GM12878 (cell line): ENCODE measurements around the gene RAB8A. TPM values are rescaled to one million over a fixed set of nuclear protein-coding genes. Genes with fewer than 3 reads are reported as not detected.
A peak's percentile ranks its signal among the peaks of the same experiment; 100 is the strongest.

ENCODE experiments used
- ATAC-seq: fragments of 200-7000 bp; cut with Tn5 transposase; 3 replicates; pipeline ENCODE4 v1.9.1; 2020; ENCODE audit warnings: mild to moderate bottlenecking, moderate library complexity
- BruUV-seq: library from RNA; stranded (reverse); fragments of 400-500 nt; replicated peaks from 2 replicates; lab custom pipeline; 2021; lab: Mats Ljungman, UMichigan
- CTCF ChIA-PET: fragments of 300-600 bp; sonication (Branson Sonifier 250); formaldehyde crosslinking; extraction: SDS; loops from one replicate; lab custom pipeline; 2021; ENCODE audit warnings: inconsistent platforms; lab: Yijun Ruan, JAX
- POLR2A ChIA-PET: fragments of 350-600 bp; formaldehyde crosslinking; extraction: SDS; loops from one replicate; lab custom pipeline; 2021; ENCODE audit warnings: inconsistent platforms; lab: Charles Lee
- RAD21 ChIA-PET: fragments of 300-600 bp; sonication (Branson Sonifier 250); formaldehyde crosslinking; loops from one replicate; lab custom pipeline; 2023; ENCODE audit warnings: antibody characterized with exemption; ENCODE audit not compliant: unreplicated experiment; lab: Charles Lee
- SMC1A ChIA-PET: fragments of 300-600 bp; sonication (Branson Sonifier 250); formaldehyde crosslinking; loops from one replicate; lab custom pipeline; 2023; ENCODE audit not compliant: unreplicated experiment, uncharacterized antibody; lab: Charles Lee
- DNase-seq: peaks from one replicate; pipeline ENCODE4 v3.0.0-alpha.2; 2011; ENCODE audit warnings: low read depth, low spot score
- FAIRE-seq: peaks from 3 replicates; lab custom pipeline; 2011; peaks lifted over from hg19 to GRCh38; lab: Jason Lieb, UNC
- H2AFZ ChIP-seq: 2 replicates; pipeline ENCODE4 v1.6.0; 2011; ENCODE audit warnings: low read depth, low read length, control low read depth; ENCODE audit not compliant: control insufficient read depth
- H3K27ac ChIP-seq: 2 replicates; pipeline ENCODE4 v1.5.1; 2011; ENCODE audit warnings: control low read depth; ENCODE audit not compliant: control insufficient read depth, insufficient read depth
- H3K27me3 ChIP-seq, 2 experiments: replicated peaks in 1 of 2; 2 replicates each; pipeline versions ENCODE4 v1.6.0 to v1.6.1; 2011; ENCODE audit warnings: low read length in 1 of 2; ENCODE audit not compliant: control insufficient read depth in 2 of 2, insufficient read depth in 2 of 2
- H3K36me3 ChIP-seq, 2 experiments: 2 replicates each; pipeline ENCODE4 v1.5.1; 2011; ENCODE audit warnings: low read length in 1 of 2; ENCODE audit not compliant: control insufficient read depth in 2 of 2, insufficient read depth in 2 of 2
- H3K4me1 ChIP-seq: 2 replicates; pipeline ENCODE4 v1.6.1; 2011; ENCODE audit warnings: mild to moderate bottlenecking, low read length, moderate library complexity, mixed read lengths; ENCODE audit not compliant: control insufficient read depth, insufficient read depth
- H3K4me2 ChIP-seq: 2 replicates; pipeline ENCODE4 v1.6.0; 2011; ENCODE audit warnings: control low read depth; ENCODE audit not compliant: control insufficient read depth, insufficient read depth
- H3K4me3 ChIP-seq: fragments of 200-600 bp; sonication (generic); 2 replicates; pipeline ENCODE4 v1.5.1; 2016
- H3K79me2 ChIP-seq: 2 replicates; pipeline ENCODE4 v1.6.0; 2011; ENCODE audit warnings: low read length; ENCODE audit not compliant: control insufficient read depth, insufficient read depth
- H3K9ac ChIP-seq: 2 replicates; pipeline ENCODE4 v1.8.0; 2011; ENCODE audit warnings: low read length, control low read depth, mixed read lengths; ENCODE audit not compliant: control insufficient read depth, insufficient read depth
- H3K9me3 ChIP-seq: replicated peaks from 3 replicates; pipeline ENCODE4 v1.5.1; 2011; ENCODE audit warnings: mild to moderate bottlenecking, low read length; ENCODE audit not compliant: control insufficient read depth, insufficient read depth
- H4K20me1 ChIP-seq: 2 replicates; pipeline ENCODE4 v1.6.0; 2011; ENCODE audit not compliant: control insufficient read depth, insufficient read depth
- BCL11A ChIP-seq: IDR thresholded peaks from 2 replicates; pipeline ENCODE4 v1.6.1; 2011; ENCODE audit warnings: low read depth, low read length
- CEBPB ChIP-seq, 2 experiments: fragments of 150-350 bp in 1 of 2; IDR thresholded peaks; 2 replicates each; pipeline ENCODE4 v1.6.1; 2012 to 2014; ENCODE audit warnings: low read depth in 2 of 2, low read length in 2 of 2, borderline replicate concordance in 1 of 2, inconsistent platforms in 1 of 2
- DPF2 ChIP-seq: fragments of 450-650 bp; IDR thresholded peaks from 2 replicates; pipeline ENCODE4 v1.6.1; 2017; ENCODE audit warnings: mild to moderate bottlenecking
- IKZF1 ChIP-seq: fragments of 450-650 bp; conservative IDR thresholded peaks from 2 replicates; pipeline ENCODE4 v1.6.1; 2017; ENCODE audit warnings: antibody characterized with exemption, mild to moderate bottlenecking
- LARP7 ChIP-seq: fragments of 450-650 bp; IDR thresholded peaks from 2 replicates; pipeline ENCODE4 v1.6.1; 2017; ENCODE audit warnings: mild to moderate bottlenecking
- NFIC ChIP-seq: IDR thresholded peaks from 2 replicates; pipeline ENCODE4 v1.6.1; 2012; ENCODE audit warnings: low read depth, mild to moderate bottlenecking, inconsistent platforms, low read length, moderate library complexity
- NR2F1 ChIP-seq: fragments of 450-650 bp; conservative IDR thresholded peaks from 2 replicates; pipeline ENCODE4 v1.6.1; 2017; ENCODE audit warnings: mild to moderate bottlenecking
- SREBF1 ChIP-seq: IDR thresholded peaks from 2 replicates; pipeline ENCODE4 v1.6.1; 2012; ENCODE audit warnings: mild to moderate bottlenecking, low read length
- TAF1 ChIP-seq: IDR thresholded peaks from 2 replicates; pipeline ENCODE4 v1.6.1; 2011; ENCODE audit warnings: mild to moderate bottlenecking, low read depth, low read length, borderline replicate concordance
- ZNF384 ChIP-seq: IDR thresholded peaks from 2 replicates; pipeline ENCODE4 v1.6.1; 2012; ENCODE audit warnings: low read depth, mild to moderate bottlenecking, low read length, improper control_type of control experiment, borderline replicate concordance
- ZNF622 ChIP-seq: fragments of 450-650 bp; IDR thresholded peaks from 2 replicates; pipeline ENCODE4 v1.6.1; 2017; ENCODE audit warnings: mild to moderate bottlenecking, inconsistent platforms
- WGBS: methylation state at CpG from one replicate; pipeline ENCODE4 v1.1.6; 2016; ENCODE audit warnings: low lambda C conversion rate; ENCODE audit not compliant: insufficient replicate concordance, insufficient coverage; ENCODE audit errors: missing lambda C conversion rate; 5-methylcytosine and 5-hydroxymethylcytosine counted together
- in situ Hi-C: fragments of 300-500 bp; cut with MboI; formaldehyde crosslinking; loops from 9 replicates; pipeline ENCODE4 v1.14.3; 2018; ENCODE audit warnings: mixed read lengths
- intact Hi-C: fragments of 100-400 bp; cut with micrococcal nuclease; formaldehyde crosslinking; loops from one replicate; pipeline ENCODE4 v1.14.2; 2022; ENCODE audit not compliant: unreplicated experiment
- polyA plus RNA-seq, 11 experiments: library from polyadenylated mRNA; depleted of rRNA in 4 of 11; unstranded in 6 of 11; stranded (reverse) in 5 of 11; fragments of >200 nt; fragmentation: Nextera tagmentation in 4 of 11; fragmentation: Illumina TruSeq in 1 of 11; extraction: Ambion mirVana in 4 of 11; extraction: Trizol in 1 of 11; gene quantifications; 1 replicate in 1 of 11; 2 replicates in 10 of 11; pipeline versions ENCODE4 v1.2.1 to v1.2.3, GENCODE V29; 2011 to 2016; ENCODE audit warnings: inconsistent platforms in 2 of 11, missing spikeins in 2 of 11, low read depth in 1 of 11
- total RNA-seq, 4 experiments: library from RNA; depleted of rRNA in 3 of 4; stranded (reverse); fragments of >200 nt in 3 of 4; fragmentation: Illumina TruSeq in 1 of 4; extraction: Trizol in 1 of 4; gene quantifications; 2 replicates each; pipeline versions ENCODE4 v1.2.1 to v1.2.3, GENCODE V29; 2013 to 2021
- TF ChIP-seq, protein P1 (sequence below): fragments of 450-650 bp; IDR thresholded peaks from 2 replicates; pipeline ENCODE4 v1.6.1; 2017; ENCODE audit warnings: mild to moderate bottlenecking
- TF ChIP-seq, protein P2 (sequence below): fragments of 450-650 bp; conservative IDR thresholded peaks from 2 replicates; pipeline ENCODE4 v1.6.1; 2017; ENCODE audit warnings: mild to moderate bottlenecking, moderate library complexity
- TF ChIP-seq, protein P3 (sequence below): fragments of 150-350 bp; IDR thresholded peaks from 2 replicates; pipeline ENCODE4 v1.6.1; 2016; ENCODE audit warnings: low read depth, low read length

The RAB8A gene
- total and polyA plus RNA-seq, 10 of the 15 experiments (the other 5 are each of a cell fraction or from before 2014, with no cell fraction given): 23.9 to 314 (median 185) TPM

DNA sequence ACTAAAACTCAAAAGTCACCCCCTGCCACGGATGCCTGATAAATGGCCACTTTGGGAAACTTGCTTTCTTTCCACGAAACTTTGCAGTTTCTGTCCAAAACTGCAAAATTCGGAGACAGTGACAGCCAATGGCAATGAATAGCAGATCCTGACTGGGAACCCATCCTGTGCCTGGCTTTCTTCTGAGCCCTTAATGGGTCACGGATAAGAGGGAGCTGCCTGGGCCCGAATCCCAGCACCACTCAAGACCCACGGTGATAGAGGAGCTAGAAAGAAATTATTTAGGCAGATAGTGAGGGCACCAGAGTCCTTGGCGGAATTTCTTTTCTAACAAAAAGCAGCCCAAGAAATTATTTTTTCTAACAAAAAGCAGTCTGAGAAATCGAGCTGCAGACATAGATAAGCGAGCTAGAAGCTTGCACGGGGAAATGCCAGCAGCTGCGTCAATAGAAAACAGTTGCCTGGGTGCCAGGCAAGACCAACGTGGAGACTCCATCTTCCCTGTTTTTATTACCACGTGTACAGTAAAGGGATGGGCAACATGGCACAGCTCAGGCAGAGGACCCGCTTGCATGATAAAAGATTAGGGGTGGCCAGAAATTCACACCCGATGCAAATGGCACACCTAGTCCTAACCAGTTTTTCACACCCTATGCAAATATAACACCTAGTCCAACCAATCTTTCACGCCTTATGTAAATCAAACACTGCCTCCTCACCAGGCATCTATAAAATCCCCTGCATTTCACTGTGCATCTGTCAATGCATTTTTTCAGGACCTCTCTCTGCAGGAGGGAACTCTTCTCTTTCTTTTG lies 24.7 kb downstream of the RAB8A start (continued):
- TF ChIP-seq, protein P1, sequence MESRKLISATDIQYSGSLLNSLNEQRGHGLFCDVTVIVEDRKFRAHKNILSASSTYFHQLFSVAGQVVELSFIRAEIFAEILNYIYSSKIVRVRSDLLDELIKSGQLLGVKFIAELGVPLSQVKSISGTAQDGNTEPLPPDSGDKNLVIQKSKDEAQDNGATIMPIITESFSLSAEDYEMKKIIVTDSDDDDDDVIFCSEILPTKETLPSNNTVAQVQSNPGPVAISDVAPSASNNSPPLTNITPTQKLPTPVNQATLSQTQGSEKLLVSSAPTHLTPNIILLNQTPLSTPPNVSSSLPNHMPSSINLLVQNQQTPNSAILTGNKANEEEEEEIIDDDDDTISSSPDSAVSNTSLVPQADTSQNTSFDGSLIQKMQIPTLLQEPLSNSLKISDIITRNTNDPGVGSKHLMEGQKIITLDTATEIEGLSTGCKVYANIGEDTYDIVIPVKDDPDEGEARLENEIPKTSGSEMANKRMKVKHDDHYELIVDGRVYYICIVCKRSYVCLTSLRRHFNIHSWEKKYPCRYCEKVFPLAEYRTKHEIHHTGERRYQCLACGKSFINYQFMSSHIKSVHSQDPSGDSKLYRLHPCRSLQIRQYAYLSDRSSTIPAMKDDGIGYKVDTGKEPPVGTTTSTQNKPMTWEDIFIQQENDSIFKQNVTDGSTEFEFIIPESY: 0 out of 2 replicates have a peak, but pooled peaks have one; percentile 23

DNA sequence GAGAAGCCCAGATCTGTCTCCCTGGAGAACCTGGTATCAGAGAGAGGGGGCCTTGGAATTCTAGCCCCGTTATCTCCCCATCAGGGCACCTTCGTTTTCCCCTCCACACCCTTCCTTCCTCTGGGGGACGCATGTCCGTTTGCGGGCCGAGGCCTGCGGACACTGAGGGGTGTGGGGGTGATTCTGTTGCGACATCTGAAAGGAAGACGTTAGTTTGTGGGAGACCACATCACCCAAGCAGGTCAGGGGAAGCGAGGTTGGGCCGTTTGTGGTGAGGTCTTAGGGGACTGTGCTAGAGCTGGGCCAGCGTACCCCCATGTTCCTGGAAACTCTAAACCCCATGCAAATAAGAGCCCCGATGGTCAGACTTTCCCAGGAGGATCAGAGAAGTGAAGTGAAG lies 28.1 kb downstream of the RAB8A start:
- no TSS peak for BruUV-seq
- RAD21 ChIA-PET: interaction anchor here (1.3 to 1.5 kb wide), 2 partner anchors 10 to 22 kb away, joined by 5 to 12 read pairs; no protein-coding TSS in a partner anchor
- SMC1A ChIA-PET: interaction anchor here (0.8 to 4.2 kb wide), 3 partner anchors 8 to 69 kb away, joined by 3 to 41 read pairs (median 3); no protein-coding TSS in a partner anchor
- Histone ChIP-seq H3K27me3 (no peaks in the 10 kb centered on the region), H3K79me2 (peaks cover 15% of the 10 kb centered on the region), H3K4me1 (peaks cover 57% of the 10 kb centered on the region), H3K9me3 (no peaks in the 10 kb centered on the region; the same call in 1 of the 3 replicates), H2AFZ (peak overlapping the region; percentile 5), H3K36me3 (no peaks in the 10 kb centered on the region; a peak in 2 of 4 replicates), H3K27ac (peak overlapping the region; percentile 99), H3K4me2 (peak overlapping the region; percentile 61), H3K9ac (peak overlapping the region; percentile 35; the same call in 1 of the 2 replicates), H4K20me1 (no peaks in the 10 kb centered on the region), H3K4me3 (no peak overlapping the region)
- peak; percentile 45 for ATAC-seq
- POLR2A ChIA-PET: interaction anchor here (0.6 to 1.5 kb wide), 6 partner anchors 17 to 211 kb away, joined by 3 to 7 read pairs (median 5); no protein-coding TSS in a partner anchor
- in situ Hi-C loops (no loop called here), intact Hi-C loops (loop anchor here (2.0 to 5.0 kb wide), 2 partner anchors 43 to 448 kb away; no protein-coding TSS in a partner anchor)
- peak; percentile 84 for DNase-seq
- WGBS: 2% methylated on average over 13 of the region's 13 CpGs
- FAIRE-seq: no peak
- CTCF ChIA-PET: interaction anchor here (0.6 to 8.2 kb wide), 5 partner anchors 22 to 320 kb away, joined by 3 to 111 read pairs (median 3); no protein-coding TSS in a partner anchor
- TF ChIP-seq NR2F1 (peak; percentile 94), LARP7 (0 out of 2 replicates have a peak, but pooled peaks have one; percentile 11), BCL11A (peak; percentile 77), ZNF384 (no peak; the same call in 1 of the 2 replicates), IKZF1 (peak; percentile 95), NFIC (peak; percentile 83), SREBF1 (no peak), CEBPB (IDR thresholded peaks at IDR 0.05; ENCODE audit: borderline replicate concordance in 1 of 2, low read depth in 2 of 2, low read length in 2 of 2) (peak in 1 of 2 experiments; percentile 67; a peak in 2 of 4 replicates), DPF2 (peak; percentile 80), TAF1 (no peak), ZNF622 (no peak)
- TF ChIP-seq, protein P2, sequence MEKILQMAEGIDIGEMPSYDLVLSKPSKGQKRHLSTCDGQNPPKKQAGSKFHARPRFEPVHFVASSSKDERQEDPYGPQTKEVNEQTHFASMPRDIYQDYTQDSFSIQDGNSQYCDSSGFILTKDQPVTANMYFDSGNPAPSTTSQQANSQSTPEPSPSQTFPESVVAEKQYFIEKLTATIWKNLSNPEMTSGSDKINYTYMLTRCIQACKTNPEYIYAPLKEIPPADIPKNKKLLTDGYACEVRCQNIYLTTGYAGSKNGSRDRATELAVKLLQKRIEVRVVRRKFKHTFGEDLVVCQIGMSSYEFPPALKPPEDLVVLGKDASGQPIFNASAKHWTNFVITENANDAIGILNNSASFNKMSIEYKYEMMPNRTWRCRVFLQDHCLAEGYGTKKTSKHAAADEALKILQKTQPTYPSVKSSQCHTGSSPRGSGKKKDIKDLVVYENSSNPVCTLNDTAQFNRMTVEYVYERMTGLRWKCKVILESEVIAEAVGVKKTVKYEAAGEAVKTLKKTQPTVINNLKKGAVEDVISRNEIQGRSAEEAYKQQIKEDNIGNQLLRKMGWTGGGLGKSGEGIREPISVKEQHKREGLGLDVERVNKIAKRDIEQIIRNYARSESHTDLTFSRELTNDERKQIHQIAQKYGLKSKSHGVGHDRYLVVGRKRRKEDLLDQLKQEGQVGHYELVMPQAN: no peak
- TF ChIP-seq, protein P3, sequence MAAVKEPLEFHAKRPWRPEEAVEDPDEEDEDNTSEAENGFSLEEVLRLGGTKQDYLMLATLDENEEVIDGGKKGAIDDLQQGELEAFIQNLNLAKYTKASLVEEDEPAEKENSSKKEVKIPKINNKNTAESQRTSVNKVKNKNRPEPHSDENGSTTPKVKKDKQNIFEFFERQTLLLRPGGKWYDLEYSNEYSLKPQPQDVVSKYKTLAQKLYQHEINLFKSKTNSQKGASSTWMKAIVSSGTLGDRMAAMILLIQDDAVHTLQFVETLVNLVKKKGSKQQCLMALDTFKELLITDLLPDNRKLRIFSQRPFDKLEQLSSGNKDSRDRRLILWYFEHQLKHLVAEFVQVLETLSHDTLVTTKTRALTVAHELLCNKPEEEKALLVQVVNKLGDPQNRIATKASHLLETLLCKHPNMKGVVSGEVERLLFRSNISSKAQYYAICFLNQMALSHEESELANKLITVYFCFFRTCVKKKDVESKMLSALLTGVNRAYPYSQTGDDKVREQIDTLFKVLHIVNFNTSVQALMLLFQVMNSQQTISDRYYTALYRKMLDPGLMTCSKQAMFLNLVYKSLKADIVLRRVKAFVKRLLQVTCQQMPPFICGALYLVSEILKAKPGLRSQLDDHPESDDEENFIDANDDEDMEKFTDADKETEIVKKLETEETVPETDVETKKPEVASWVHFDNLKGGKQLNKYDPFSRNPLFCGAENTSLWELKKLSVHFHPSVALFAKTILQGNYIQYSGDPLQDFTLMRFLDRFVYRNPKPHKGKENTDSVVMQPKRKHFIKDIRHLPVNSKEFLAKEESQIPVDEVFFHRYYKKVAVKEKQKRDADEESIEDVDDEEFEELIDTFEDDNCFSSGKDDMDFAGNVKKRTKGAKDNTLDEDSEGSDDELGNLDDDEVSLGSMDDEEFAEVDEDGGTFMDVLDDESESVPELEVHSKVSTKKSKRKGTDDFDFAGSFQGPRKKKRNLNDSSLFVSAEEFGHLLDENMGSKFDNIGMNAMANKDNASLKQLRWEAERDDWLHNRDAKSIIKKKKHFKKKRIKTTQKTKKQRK: no peak
